ENCODE measurements around the gene CMTM8. TPM values are rescaled to one million over a fixed set of nuclear protein-coding genes. Genes with fewer than 3 reads are reported as not detected.

CMTM8 gene
- total and polyA plus RNA-seq, 2 of the 8 experiments (the other 6 are each of a cell fraction or from before 2014, with no cell fraction given), result 10.5 to 22.4 TPM

- TF ChIP-seq EGR1 (IDR thresholded peaks at IDR 0.05; ENCODE audit: borderline replicate concordance, low read depth, low read length), result no peak
- no peak for TF ChIP-seq SP2 (IDR thresholded peaks at IDR 0.05; ENCODE audit: low read length)
- no peak for TF ChIP-seq SP4 (IDR thresholded peaks at IDR 0.05; ENCODE audit: low read length)
- no peak for TF ChIP-seq TCF12 (IDR thresholded peaks at IDR 0.05; ENCODE audit: low read depth, low read length)
These were observed 58.0 kb downstream of the CMTM8 start (continued) for GRCh38 chr3:32296251-32297204.
